ENCODE measurements around the gene ADAMTS4. TPM values are rescaled to one million over a fixed set of nuclear protein-coding genes. Genes with fewer than 3 reads are reported as not detected.

Gene ADAMTS4
- total RNA-seq, 1 donor from 2014 or later = 0.23 TPM

- H3K9me3 Mint-ChIP-seq = no peaks in the 10 kb centered on the region
- H3K27me3 Mint-ChIP-seq (ENCODE audit: insufficient read depth) = no peaks in the 10 kb centered on the region
- H3K27ac Mint-ChIP-seq = no peak overlapping the region
- peaks cover 5% of the 10 kb centered on the region for H3K4me1 Mint-ChIP-seq (ENCODE audit: low read depth)
- peaks cover 8% of the 10 kb centered on the region for H3K36me3 Mint-ChIP-seq (ENCODE audit: low read depth)
- intact Hi-C loops (cut with micrococcal nuclease) = loop anchor here (2.0 to 10.0 kb wide), 2 partner anchors 145 to 873 kb away; partner anchors contain the start of gene DCAF8
- DNase-seq (ENCODE audit: low spot score) = no peak
- H3K4me3 Mint-ChIP-seq = no peak overlapping the region
These were observed 61.0 kb downstream of the ADAMTS4 start for GRCh38 chr1:161137881-161138280.

Other genes with a start within 250 kb of the ADAMTS4 start
- not detected in 2 replicates for gene ITLN2, start 244.2 kb downstream of the ADAMTS4 start, total RNA-seq
- 11.9 and 13.5 TPM in 2 replicates for gene F11R, start 177.9 kb downstream of the ADAMTS4 start, total RNA-seq
- gene TSTD1, start 160.1 kb downstream of the ADAMTS4 start, total RNA-seq = 40.5 and 43.3 TPM in 2 replicates
- 50.6 and 51.5 TPM in 2 replicates for gene USF1, start 153.1 kb downstream of the ADAMTS4 start, total RNA-seq
- gene ARHGAP30, start 129.2 kb downstream of the ADAMTS4 start, total RNA-seq = 149 and 151 TPM in 2 replicates
- not detected in 2 replicates for gene NECTIN4, start 109.5 kb downstream of the ADAMTS4 start, total RNA-seq
- gene KLHDC9, start 100.7 kb downstream of the ADAMTS4 start, total RNA-seq = not detected in 2 replicates
- gene PFDN2, start 81.0 kb downstream of the ADAMTS4 start, total RNA-seq = 147 and 164 TPM in 2 replicates
- 51.3 and 56.3 TPM in 2 replicates for gene NIT1, start 80.9 kb downstream of the ADAMTS4 start, total RNA-seq
- 44.5 and 48.0 TPM in 2 replicates for gene DEDD, start 66.4 kb downstream of the ADAMTS4 start, total RNA-seq
- 86.3 and 94.5 TPM in 2 replicates for gene UFC1, start 45.1 kb downstream of the ADAMTS4 start, total RNA-seq
- 32.9 and 38.2 TPM in 2 replicates for gene USP21, start 39.6 kb downstream of the ADAMTS4 start, total RNA-seq
- 25.1 and 26.0 TPM in 2 replicates for gene PPOX, start 32.6 kb downstream of the ADAMTS4 start, total RNA-seq
- 66.4 and 68.2 TPM in 2 replicates for gene B4GALT3, start 21.5 kb downstream of the ADAMTS4 start, total RNA-seq
- gene NDUFS2, start 3.3 kb upstream of the ADAMTS4 start, total RNA-seq = 72.9 and 84.1 TPM in 2 replicates
- 0.93 and 1.5 TPM in 2 replicates for gene FCER1G, start 16.2 kb upstream of the ADAMTS4 start, total RNA-seq
- gene APOA2, start 24.6 kb upstream of the ADAMTS4 start, total RNA-seq = not detected in 2 replicates
- gene TOMM40L, start 27.0 kb upstream of the ADAMTS4 start, total RNA-seq = 25.3 and 28.0 TPM in 2 replicates
- gene NR1I3, start 39.1 kb upstream of the ADAMTS4 start, total RNA-seq = not detected in 2 replicates
- 0.20 TPM in 1 of 2 replicates, not detected in the other for gene PCP4L1, start 59.7 kb upstream of the ADAMTS4 start, total RNA-seq
- gene MPZ, start 110.9 kb upstream of the ADAMTS4 start, total RNA-seq = 3.0 and 4.0 TPM in 2 replicates
- 157 and 162 TPM in 2 replicates for gene SDHC, start 115.3 kb upstream of the ADAMTS4 start, total RNA-seq
- not detected in 2 replicates for gene CFAP126, start 168.8 kb upstream of the ADAMTS4 start, total RNA-seq

Data from activated T-helper 1 cell treated with anti-CD3 and anti-CD28 coated beads, Interleukin-12 subunit alpha, Interleukin-12 subunit beta, Interleukin-2, Interleukin-4 antibody, amounts not matched to agents 30 ng/mL and 10 ng/mL and 1 ng/mL, durations not matched to agents 14 hours and 24 hours and 36 hours (primary cell).